ENCODE results near the gene CCDC28B.

GRCh38 chr1:32181563-32181962 lies 18.8 kb upstream of the CCDC28B start:
- TF ChIP-seq CTCF (conservative IDR thresholded peaks at IDR 0.05; ENCODE audit: low read length) (no peak), EZH2phosphoT487 (IDR thresholded peaks at IDR 0.05; ENCODE audit: borderline replicate concordance, low read depth, low read length) (no peak)
